ENCODE results near the gene PLXNA2.

GRCh38 chr1:207972337-207972736 lies 271.8 kb downstream of the PLXNA2 start:
- TF ChIP-seq MAX (IDR thresholded peaks at IDR 0.05) (no peak), FOSL1 (IDR thresholded peaks at IDR 0.05; ENCODE audit: low read depth) (no peak), CTCF (IDR thresholded peaks at IDR 0.05 in 2 of 3, conservative IDR thresholded peaks at IDR 0.05 in 1 of 3; ENCODE audit: borderline replicate concordance in 1 of 3, insufficient read depth in 1 of 3, low read depth in 2 of 3, low read length in 2 of 3) (no peak), ZNF274 (IDR thresholded peaks at IDR 0.05; ENCODE audit: low read depth, low read length) (no peak), POLR2AphosphoS5 (IDR thresholded peaks at IDR 0.05; ENCODE audit: low read depth, low read length) (no peak), POLR2A (IDR thresholded peaks at IDR 0.05; ENCODE audit: borderline replicate concordance, extremely low read depth, insufficient read depth, insufficient read length) (no peak), ZBTB33 (IDR thresholded peaks at IDR 0.05; ENCODE audit: extremely low read depth, insufficient replicate concordance, low read length) (no peak), REST (IDR thresholded peaks at IDR 0.05; ENCODE audit: low read depth) (no peak), ELF1 (IDR thresholded peaks at IDR 0.05; ENCODE audit: borderline replicate concordance, low read depth) (no peak), SIN3A (IDR thresholded peaks at IDR 0.05; ENCODE audit: low read depth) (no peak), SP1 (IDR thresholded peaks at IDR 0.05; ENCODE audit: low read depth) (no peak), EZH2 (IDR thresholded peaks at IDR 0.05) (no peak), ZFX (IDR thresholded peaks at IDR 0.05) (no peak), EGR1 (IDR thresholded peaks at IDR 0.05; ENCODE audit: low read depth) (no peak)

Data from HCT116 (cell line).